G401.6 (cell line): ENCODE measurements around the gene OR10K2.

ENCODE experiments used
- FAIRE-seq: peaks from 2 replicates; lab custom pipeline; 2012; peaks lifted over from hg19 to GRCh38; lab: Jason Lieb, UNC

The OR10K2 gene

DNA sequence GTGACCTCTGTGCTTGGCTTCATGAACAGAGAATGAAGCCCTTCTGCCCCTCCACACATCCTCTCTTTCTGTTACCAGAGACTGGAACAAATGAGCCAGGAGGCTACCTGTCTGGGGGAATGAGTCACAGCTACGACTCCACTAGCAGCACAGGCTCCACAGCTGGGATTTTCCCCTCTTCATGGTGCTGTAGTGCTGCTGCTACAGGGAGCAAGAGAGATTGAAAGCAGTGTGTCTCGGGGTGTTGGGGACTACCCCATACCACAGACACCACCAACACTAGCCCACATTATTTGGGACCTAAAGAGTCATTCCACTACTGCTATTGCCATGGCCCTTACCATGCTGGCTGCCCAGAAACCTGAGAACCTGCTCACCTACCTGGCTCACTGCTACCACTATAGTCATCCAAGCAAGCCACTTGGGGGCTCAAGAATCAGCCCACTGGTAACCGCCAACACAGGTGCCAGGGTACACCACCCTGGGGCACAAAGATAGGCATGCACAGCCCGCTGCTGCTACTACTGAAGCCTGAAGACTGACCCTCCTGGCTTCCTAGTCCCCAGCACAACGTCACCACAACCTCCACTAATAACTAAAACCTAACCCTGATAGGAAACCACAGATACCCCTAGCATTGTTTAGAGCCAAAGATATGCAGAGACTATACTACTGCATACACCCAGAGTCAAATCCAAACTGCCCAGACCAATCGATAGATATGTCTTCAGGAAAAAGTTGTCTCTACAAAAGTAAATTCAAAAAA is 54.7 kb downstream of the OR10K2 start:
- FAIRE-seq, result no peak
